OCI-M1 (cell line): ENCODE data around the gene CRHR1.

Experiments
- DNase-seq: peaks from one replicate; lab custom pipeline; 2025; lab: John Stamatoyannopoulos, UW

The CRHR1 gene

DNA sequence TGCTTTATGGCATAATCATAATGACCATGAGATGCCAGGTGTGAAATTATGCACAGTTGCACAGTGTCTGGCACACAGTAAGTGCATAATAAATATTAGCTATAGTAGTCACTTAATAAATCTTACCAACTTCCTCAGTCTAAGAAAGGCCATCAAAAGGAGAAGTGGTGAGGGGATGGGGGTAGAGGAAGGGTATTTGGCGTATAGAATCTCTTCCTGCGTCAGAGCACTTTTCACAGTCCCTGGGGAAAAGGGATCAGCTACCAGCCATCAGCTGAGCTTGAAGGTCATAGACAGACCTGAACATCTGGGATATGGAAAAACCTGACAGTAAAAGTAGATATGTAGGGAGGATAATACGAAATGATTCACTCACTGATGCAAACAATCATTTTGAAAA is 5.8 kb downstream of the CRHR1 start:
- no peak for DNase-seq

DNA sequence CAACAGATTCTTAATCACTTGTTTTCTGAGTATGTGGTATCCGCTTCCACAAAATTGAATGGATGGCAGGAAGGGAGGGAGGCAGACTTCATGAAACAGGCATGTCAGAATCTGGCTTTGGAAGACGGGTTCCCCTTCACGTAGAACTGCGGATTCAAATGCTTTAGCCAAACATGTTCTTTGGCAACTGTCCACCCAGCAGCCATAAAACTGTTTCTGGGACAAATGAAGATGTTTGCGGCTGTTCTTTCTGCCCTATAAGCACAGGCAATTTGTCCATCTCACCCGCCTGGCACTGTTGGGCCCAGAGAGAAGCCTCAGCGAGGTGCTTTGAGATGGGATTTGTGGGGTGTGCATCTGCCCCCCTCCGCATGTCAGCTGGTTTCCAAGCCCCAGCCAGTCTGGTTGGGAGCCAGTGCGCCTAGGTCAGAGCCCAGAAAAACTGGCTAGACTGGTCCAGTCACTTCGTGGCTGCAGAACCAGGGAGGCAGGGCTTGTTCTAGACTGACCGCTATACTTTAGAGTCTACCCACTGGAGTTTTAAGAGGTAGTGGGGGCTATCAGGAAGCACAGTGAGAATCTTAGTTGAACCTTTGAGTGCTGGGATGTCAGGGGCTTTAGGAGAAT is 6.3 kb downstream of the CRHR1 start:
- DNase-seq, result no peak

DNA sequence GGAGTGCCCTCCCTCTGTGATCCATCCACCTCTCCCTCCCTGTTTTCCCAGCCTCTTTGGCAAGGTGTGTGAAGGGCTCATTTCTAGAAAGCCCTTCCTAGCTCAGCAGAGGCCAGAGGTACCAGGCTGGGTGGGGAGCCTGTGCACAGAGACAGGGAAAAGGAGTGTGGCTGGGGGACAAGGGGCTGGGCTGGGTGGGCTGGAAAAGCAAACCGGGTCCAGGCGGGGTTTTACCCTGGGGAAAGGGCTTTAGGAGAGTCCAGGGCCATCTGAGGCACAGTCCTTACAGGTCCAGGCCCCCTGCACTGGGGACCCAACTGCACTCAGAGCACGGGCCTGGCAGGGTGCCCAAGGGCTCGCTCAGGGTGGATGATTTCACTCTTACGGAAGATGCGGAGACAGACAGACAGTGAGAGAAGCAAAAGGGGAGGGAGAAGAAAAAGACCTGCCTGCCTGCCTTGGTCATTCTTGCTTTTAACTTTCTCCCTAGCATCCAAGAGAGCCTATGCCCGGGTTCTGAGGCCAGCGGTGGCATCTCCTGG is 7.0 kb downstream of the CRHR1 start:
- DNase-seq, result no peak

DNA sequence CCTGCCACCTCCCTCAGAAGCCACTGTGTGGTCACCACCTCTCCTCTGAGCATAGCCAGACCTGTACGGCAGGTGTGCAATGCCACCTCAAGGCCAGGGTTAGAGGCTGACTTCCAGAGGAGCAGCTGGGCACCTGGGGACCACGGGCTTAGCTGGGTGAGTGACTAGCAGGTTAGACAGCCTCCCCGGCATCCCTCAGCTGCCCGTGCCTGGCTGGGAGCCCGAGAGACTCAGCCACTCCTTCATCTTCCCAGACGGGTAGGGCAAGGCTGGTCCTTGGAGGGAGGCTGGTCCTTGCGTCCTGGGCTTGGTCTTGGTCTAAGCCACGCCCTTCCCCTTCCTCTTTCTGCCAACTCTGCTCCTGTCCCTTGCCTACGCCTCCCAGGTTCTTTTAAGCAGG is 7.8 kb downstream of the CRHR1 start:
- no peak for DNase-seq

DNA sequence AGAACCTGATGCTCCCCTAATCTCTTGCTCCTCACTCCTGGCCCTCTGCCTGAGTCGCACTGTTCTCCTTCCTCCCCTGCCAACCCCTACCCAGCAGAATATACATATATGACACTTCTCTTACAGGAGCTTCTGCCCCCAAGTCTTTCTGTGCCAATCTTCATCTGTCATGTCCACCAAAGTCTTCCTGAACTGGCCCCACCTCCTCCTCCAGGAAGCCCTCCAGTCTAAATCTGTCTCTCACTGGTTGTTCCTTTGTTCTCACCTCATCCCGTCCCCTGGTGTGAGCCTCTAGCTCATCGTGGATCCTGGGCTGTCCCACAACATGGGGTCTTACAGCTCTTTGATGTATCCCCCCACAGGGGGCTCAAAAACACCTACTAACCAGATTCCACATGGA is 8.3 kb downstream of the CRHR1 start:
- DNase-seq, result no peak

DNA sequence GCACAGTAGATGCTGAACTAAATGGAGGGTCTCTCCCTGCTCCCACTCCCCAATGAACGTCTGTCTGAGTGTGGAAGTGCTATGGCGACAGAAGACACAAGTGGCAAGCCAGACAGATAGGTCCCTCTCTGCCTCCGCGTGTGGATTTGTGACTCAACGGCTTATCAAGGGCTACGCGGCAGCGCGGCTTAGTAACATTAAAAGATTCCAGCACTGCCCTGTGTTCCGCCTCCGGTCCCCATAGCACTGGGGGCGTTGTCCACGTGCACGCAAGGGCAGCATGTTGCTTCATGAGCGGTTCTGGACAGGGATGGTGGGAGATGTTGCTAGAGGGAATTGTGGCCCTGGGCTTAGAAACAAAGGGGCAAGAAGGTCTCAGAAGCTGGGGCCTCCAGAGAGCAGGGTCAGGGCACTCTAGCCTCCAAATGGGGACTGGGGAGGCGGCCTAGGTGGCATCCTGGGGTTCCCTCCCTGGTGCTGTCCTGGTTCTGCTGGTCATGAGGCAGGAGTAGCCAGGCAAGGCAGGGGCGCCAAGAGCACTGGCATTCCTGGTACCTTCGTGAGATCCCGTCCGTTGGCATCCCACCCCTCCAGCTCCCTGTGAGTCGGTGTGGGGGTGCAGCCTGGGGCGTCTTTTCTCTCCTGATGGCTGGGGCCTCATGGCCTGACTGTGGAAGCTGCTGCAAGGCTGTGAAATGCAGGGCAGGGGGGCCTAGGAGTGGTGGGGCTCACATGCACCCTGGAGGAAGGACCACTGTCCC is 9.1 kb downstream of the CRHR1 start:
- no peak for DNase-seq

DNA sequence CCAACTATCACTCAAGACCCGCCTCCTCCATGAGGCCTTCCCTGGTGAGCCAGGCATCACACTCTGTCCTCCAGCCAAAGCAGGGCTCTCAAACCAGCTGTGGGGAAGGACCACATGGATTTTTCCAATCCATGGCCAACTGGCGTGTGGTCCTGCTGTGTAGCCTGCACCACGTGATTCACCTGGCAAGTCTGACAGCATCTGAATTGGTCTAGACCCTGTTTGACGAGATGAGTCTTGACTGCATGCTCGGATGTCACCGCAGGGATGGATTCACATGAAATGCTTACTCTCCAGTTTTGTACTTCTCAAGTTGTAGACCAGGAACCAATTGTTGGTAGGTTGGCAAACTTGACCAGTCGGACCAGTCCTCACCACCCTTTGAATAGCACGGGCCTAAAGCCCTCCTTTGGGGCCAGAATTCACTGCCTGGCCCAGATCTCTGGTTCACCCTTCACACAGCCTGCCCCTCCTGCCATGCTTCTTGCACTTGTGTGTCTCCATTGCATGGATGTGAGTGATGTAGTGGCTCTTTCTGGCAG is 9.9 kb downstream of the CRHR1 start:
- DNase-seq, result no peak

DNA sequence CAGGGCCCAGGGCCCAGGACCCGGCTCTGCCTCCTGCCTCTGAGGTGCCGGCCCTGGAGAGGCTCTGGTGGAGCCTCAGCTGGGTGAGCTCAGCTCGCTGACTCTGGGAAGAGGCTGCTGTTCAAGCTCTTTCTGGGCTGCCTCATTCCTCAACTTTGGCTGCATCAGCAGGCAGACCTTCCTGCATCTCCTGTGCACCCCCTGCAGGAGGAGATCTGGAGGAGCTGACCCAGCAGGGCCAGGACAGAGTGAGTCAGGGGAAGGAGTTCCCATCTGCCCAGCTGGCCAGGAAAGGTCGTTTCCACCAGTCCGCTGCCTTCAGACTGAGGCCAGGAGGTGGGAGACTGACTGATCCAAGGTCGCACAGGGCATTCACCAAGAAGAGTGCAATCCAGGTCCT is 10.7 kb downstream of the CRHR1 start:
- no peak for DNase-seq

DNA sequence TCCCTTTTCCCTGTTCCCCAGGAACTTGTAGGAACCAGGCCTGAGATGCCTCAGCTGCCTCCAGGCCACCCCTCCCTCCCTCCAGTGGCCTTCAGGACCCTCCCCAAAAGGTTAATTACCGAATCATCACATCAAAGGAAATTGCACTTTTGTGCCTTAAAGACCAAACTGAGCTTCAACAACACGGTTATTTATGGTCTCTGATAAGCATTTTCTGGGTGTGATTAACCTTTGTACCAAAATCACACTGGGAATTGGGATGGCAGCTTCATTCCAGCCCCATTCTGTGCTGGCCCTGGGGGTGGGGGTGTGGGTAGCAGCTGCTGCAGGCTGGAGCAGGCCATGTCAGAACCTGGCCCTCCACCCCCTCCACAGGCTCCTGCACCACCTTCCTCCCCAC is 16.7 kb downstream of the CRHR1 start:
- DNase-seq, result no peak

DNA sequence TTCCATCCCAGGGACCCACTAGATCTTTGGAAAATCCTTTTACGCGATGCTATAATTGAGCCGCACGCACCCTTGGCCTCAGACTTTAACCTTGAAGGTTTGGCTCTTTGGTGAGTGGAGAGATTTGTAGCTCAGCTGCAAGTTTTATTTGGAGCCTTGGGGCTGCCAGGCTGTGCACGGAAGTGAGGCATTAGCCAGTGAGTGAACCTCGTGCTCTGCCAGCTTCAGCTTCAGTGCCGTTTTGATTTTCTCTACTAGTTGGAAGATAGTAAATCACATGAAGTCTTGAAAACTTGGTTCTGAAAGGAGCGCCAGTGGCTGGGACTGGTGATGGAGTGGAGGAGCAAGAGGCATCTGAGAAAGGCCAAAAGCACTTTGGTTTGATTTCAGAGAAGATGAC is 17.3 kb downstream of the CRHR1 start:
- no peak for DNase-seq

DNA sequence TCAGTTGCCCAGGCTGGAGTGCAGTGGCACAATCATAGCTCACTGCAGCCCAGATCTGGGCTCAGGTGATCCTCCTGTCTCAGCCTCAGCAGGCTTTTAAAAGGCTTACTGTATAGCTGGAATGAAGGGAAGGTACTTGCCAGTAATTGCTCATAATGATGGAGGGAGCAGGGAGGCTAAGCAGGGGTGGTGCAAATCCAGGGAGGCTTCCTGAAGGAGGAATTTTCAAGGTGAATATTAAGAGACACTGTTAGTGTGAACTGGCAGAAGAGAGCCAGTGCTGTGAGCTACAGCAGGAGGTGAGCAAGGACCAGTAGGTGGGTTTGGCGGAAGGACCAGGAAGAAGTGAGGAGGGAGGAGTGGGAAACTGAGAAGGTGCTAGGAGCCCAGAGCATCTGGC is 24.7 kb downstream of the CRHR1 start:
- no peak for DNase-seq

DNA sequence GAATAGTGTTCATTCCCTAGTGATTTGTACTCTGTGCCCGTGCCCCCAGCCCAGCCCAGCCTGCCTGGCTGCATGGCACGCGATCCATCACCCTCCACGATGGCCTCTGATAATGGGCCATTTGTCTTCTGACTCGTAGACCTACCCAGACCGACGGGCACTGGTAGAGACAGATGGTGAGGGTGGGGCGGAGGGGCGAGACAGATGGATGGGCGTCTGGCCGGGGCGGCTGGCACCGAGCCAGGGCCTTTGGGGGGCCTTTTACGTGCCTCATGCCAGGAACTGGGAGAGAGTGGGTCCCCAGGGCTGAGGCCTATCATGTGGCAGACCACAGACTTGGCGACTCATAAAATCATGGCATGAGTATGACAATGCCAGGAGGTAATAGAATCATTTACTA is 25.4 kb downstream of the CRHR1 start:
- DNase-seq, result no peak

DNA sequence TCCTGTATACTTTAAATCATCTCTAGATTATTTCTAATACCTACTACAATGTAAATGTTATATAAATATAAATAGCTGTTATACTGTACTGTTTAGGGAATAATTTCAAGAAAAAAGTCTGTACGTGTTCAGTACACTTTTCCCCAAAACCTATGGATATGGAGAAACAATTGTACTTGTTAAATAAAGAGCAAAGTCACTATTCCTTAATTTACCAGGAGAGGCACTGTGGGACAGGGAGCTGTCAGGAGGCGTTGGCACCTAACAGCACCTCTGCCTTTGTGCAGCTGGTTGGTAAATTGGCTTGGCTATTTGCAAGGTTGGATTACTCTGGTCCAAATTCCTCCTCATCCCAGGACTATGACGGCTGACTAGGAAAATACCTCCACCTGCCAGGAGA is 28.0 kb downstream of the CRHR1 start:
- DNase-seq, result peak; percentile 59

DNA sequence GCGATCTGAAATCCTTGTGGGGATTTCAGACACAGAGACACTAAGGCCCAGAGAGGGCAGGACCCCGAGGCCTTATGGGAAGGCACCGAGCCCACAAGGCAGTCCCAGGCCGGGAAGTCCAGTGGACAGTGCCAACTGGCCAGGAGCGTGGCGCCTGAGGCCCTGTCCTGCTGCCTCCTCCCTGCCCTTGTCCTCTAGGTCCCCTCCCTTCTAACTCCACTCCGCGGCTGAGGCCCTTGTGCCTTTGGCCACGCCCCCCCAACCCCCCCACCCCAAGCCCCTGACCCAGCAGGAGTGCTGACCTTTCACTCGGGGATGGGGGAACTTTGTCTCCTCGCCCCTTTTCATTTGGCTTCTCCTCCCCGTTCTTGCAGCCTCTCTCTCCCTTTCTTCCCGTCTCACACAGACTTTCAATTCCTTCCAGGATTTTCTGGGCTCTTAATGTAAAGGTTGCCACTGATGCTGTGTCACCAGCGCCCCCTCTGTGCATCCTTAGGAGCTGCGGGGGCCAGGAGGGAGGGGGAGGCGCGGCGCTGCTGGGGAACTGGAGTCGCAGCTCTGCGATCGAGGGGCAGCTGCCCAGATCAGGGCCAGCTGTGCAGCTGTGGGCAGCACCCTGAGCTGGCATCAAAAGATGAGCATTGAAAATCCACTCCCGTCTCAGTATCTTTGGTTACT is 29.1 kb downstream of the CRHR1 start:
- no peak for DNase-seq

DNA sequence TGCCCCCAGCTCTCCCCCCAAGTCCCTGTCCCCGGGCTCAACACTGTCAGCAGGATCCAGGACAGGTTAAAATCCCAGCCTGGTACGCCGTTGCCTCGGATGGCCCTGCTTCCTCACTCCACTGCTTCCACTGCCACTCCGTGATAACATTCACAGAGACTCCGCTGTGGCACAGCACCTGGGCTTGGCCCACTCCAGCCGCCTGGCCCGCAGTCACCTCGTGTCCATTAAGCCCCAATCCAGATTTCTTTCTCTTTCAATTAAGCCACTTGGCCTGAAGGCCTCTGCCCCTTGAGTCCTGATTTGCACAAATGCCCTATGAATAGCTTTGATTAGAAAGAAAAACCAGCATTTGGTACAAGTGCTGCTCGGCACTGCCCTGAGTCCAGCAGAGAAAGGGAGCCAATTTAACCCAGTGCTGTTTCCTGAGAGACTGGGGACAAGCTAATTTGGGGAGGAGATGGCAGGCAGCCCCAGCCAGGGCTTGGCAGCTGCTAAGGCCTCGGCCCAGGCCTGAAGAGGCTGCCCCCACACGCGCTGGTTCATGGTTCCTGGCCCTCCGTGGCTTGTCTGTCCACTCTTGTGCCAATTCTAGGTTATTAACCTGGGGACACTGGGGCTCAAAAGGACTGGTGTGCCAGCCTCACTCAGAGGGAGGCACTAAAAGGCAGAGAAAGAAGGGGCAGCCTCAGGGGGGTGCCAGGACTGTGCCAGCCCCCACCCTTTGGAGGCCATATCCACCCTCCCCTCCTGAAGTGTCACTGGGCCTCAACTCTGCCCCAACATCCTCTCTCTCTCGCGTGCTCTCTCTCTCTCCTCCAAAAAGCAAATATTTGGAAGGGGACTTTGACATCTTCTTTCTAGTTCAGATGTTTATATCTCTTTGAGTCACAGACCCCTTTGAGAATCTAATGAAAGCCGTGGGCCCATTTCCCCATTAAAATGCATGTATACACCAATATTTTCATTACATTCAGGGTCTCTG is 30.8 kb downstream of the CRHR1 start:
- no peak for DNase-seq

DNA sequence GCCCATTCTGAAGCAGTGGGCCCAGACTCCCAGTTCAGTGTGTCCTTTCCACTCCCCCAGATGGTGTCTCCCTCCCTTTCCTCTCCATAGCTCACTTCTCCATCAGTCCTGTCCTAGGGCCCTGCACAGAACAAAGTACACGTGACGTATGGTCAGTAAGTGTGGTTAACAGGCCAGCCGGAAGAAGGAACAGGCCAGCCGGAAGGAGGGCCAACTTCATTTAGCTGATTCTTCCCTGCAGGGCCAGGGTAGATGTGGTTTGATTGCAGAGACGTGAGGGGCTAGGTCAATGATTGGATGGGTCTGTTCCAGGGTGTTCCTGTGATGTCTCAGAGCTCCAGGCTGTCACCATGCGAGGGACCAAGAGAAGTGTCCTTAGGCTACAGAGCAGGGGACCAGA is 31.6 kb downstream of the CRHR1 start:
- no peak for DNase-seq

DNA sequence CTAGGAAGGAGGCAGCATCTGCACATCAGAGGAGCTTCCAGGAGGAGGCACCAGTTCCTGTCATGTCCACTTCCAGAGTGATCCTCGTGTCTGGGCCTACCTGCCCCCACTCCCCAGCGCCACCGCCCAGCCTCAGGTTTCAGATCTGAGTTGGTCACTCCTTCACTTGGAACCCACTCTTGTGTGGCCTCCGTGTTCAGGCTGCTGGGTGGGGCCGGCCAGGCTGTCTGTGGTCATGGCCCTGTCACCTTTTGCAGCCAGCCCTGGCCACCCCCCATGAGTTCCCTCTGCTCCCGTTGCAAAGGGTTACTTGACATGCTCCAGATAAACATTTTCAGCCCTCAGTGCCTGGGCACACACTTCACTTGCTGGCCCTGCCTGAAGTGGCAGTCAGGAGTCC is 33.9 kb downstream of the CRHR1 start:
- no peak for DNase-seq

DNA sequence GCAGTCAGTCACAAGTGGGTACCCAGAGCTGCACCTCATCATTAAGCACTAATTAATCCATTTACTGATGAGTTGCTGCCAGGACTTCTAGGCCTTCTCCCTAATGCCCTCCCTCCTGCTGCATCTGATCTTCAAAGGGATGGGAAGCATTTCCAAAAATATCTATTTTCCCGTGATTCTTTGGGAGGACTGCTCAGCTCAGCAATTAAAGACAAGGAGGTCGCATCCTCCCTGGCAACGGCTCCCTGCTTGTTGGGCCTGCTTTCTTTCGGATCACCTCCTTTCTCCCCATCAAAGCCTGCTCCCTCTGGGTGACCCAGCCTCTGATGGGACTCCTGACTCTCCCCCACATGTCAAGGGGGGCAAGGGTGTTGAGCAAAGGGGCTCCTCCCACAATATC is 34.6 kb downstream of the CRHR1 start:
- DNase-seq, result no peak

DNA sequence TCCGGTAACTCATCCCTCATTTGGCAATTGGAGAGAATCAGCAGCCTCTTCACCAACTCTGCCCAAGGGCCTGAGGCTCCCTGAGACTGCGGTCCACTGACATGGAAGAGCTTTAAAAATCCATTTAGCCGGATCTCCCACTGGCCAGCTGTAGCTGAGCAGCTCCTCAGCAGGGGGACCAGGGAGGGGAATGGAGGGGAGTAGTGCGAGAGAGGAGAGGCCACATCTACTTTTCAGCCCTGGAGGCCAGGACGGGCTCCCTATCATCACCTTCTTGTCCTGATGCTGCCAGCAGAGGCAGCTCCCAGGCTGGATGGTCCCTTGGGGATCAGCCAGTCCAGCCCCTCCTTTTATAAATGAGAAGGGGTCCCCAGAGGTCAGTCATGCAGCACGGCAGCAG is 35.5 kb downstream of the CRHR1 start:
- DNase-seq, result no peak

DNA sequence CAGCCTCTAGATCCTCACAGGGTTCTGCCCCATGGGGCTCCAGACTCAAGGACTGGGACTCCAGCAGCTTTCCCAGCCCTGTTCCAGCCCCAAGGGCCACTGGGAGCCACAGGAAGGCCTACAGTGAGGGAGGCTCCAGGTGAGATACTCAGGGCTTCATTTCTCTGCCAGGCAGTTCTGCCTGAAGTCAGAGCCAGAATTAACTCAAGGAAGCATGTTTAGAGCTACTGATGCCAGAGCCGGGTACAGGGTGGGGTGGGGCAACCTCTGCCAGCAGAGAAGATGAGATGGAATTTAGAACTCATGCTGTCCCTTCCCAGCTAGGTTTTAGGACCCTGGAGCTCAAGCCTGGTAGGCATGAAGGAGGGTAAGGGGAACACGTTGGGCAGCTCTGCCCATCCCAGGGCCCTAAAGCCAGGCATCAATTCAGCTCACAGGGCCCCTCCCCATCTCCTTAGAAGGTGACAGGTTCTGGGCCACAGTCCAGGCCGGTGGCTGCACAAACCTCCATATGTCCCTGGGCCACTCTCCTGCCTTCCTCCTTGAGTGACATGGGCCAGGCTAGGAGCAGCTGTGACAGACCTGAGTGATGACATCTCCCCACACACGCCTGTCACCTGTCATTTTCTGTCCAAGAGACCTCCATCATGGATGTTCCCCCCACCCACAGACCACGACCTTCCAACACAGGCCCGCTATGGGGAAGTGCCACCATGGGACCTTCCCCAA is 36.1 kb downstream of the CRHR1 start:
- no peak for DNase-seq

DNA sequence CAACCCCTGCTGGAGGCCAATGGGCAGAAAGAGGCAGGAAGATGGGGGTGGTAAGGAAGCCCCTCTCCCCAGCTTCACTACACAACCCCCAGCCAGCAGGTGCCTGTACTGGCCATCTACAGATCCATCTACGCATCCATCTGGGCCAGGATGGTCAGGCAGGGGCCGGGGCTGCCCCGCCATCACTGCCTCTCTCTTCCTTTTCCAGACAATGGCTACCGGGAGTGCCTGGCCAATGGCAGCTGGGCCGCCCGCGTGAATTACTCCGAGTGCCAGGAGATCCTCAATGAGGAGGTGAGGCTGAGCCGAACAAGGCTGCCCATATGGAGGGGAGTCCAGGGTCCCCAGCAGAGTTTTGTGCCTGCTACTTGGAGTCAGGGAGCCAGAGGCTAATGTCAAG is 37.0 kb downstream of the CRHR1 start:
- no peak for DNase-seq
